ENCODE results near the gene KRT9. TPM values are rescaled to one million over a fixed set of nuclear protein-coding genes. Genes with fewer than 3 reads are reported as not detected.
"Not testable (repeated sequence)": the region's sequence is repeated elsewhere in the genome, so short reads cannot be mapped to it uniquely, and the experiment has no call there.

The KRT9 gene
- total RNA-seq, 2 experiments from 2014 or later: not detected

GRCh38 chr17:41613277-41614082, 41.6 kb upstream of the KRT9 start:
- Mint-ChIP-seq H3K4me3 (no peak overlapping the region), H3K27ac (no peak overlapping the region), H3K27me3 (peaks cover 9% of the 10 kb centered on the region), H3K36me3 (no peaks in the 10 kb centered on the region), H3K4me1 (no peaks in the 10 kb centered on the region), H3K9me3 (ENCODE audit: low read depth) (no peaks in the 10 kb centered on the region)
- ATAC-seq (no peak), DNase-seq (no peak)
- CTCF ChIA-PET: no interaction called here

- H3K4me1 Mint-ChIP-seq; H3K27ac Mint-ChIP-seq; H3K36me3 Mint-ChIP-seq; H3K9me3 Mint-ChIP-seq (ENCODE audit: low read depth); ATAC-seq; H3K4me3 Mint-ChIP-seq; DNase-seq: not testable (repeated sequence)
- peaks cover 11% of the 10 kb centered on the region for H3K27me3 Mint-ChIP-seq
- CTCF ChIA-PET: interaction anchor here (1.2 kb wide), 1 partner anchor 36 kb away, joined by 3 read pairs; no protein-coding TSS in a partner anchor
Measured at GRCh38 chr17:41612376-41613160, 40.7 kb upstream of the KRT9 start, which contains the start of gene KRT16. KRT16 (minus strand) TSS chr17:41612767; CDS start chr17:41612688, 79 bp downstream.

GRCh38 chr17:41610965-41611640, 39.2 kb upstream of the KRT9 start:
- CTCF ChIA-PET: interaction anchor here (1.2 kb wide), 1 partner anchor 37 kb away, joined by 3 read pairs; no protein-coding TSS in a partner anchor
- no peak for DNase-seq

GRCh38 chr17:41610061-41610517, 38.2 kb upstream of the KRT9 start:
- H3K27ac Mint-ChIP-seq, H3K4me3 Mint-ChIP-seq, DNase-seq, CTCF ChIA-PET, H3K4me1 Mint-ChIP-seq, H3K36me3 Mint-ChIP-seq, ATAC-seq: not testable (repeated sequence)
- H3K9me3 Mint-ChIP-seq (ENCODE audit: low read depth): peaks cover 11% of the 10 kb centered on the region
- H3K27me3 Mint-ChIP-seq: peaks cover 17% of the 10 kb centered on the region

More at GRCh38 chr17:41610965-41611640, 39.2 kb upstream of the KRT9 start:
- no peaks in the 10 kb centered on the region for H3K4me1 Mint-ChIP-seq
- ATAC-seq: no peak
- H3K27ac Mint-ChIP-seq: no peak overlapping the region
- H3K9me3 Mint-ChIP-seq (ENCODE audit: low read depth): peaks cover 11% of the 10 kb centered on the region
- H3K4me3 Mint-ChIP-seq: no peak overlapping the region
- H3K36me3 Mint-ChIP-seq: peaks cover 9% of the 10 kb centered on the region
- peaks cover 17% of the 10 kb centered on the region for H3K27me3 Mint-ChIP-seq

- not testable (repeated sequence) for H3K36me3 Mint-ChIP-seq, ATAC-seq, DNase-seq, H3K4me1 Mint-ChIP-seq, H3K4me3 Mint-ChIP-seq, H3K27ac Mint-ChIP-seq
- CTCF ChIA-PET: interaction anchor here (1.5 kb wide), 1 partner anchor 47 kb away, joined by 3 read pairs; no protein-coding TSS in a partner anchor
- Mint-ChIP-seq H3K9me3 (ENCODE audit: low read depth) (peaks cover 11% of the 10 kb centered on the region), H3K27me3 (peaks cover 35% of the 10 kb centered on the region)
Measured at GRCh38 chr17:41606930-41607329, 35.1 kb upstream of the KRT9 start.

- ATAC-seq (no peak), DNase-seq (no peak)
- Mint-ChIP-seq H3K27ac (no peak overlapping the region), H3K4me1 (no peaks in the 10 kb centered on the region), H3K9me3 (ENCODE audit: low read depth) (peaks cover 9% of the 10 kb centered on the region), H3K27me3 (peaks cover 29% of the 10 kb centered on the region), H3K36me3 (peaks cover 7% of the 10 kb centered on the region), H3K4me3 (no peak overlapping the region)
- CTCF ChIA-PET: interaction anchor here (1.0 kb wide), 1 partner anchor 60 kb away, joined by 3 read pairs; no protein-coding TSS in a partner anchor
Measured at GRCh38 chr17:41602524-41602923, 30.7 kb upstream of the KRT9 start.

GRCh38 chr17:41600318-41600717, 28.5 kb upstream of the KRT9 start:
- no peaks in the 10 kb centered on the region for H3K36me3 Mint-ChIP-seq
- ATAC-seq (no peak), DNase-seq (no peak)
- no peak overlapping the region for H3K27ac Mint-ChIP-seq
- CTCF ChIA-PET: interaction anchor here (0.9 kb wide), 1 partner anchor 48 kb away, joined by 4 read pairs; no protein-coding TSS in a partner anchor
- H3K27me3 Mint-ChIP-seq: peaks cover 23% of the 10 kb centered on the region
- no peaks in the 10 kb centered on the region for H3K4me1 Mint-ChIP-seq
- no peak overlapping the region for H3K4me3 Mint-ChIP-seq
- H3K9me3 Mint-ChIP-seq (ENCODE audit: low read depth): no peaks in the 10 kb centered on the region

- H3K27me3 Mint-ChIP-seq: peaks cover 22% of the 10 kb centered on the region
- ATAC-seq (no peak), DNase-seq (no peak)
- H3K4me3 Mint-ChIP-seq: no peak overlapping the region
- H3K4me1 Mint-ChIP-seq: no peaks in the 10 kb centered on the region
- CTCF ChIA-PET: interaction anchor here (0.9 kb wide), 1 partner anchor 49 kb away, joined by 4 read pairs; no protein-coding TSS in a partner anchor
- H3K27ac Mint-ChIP-seq: no peak overlapping the region
- H3K36me3 Mint-ChIP-seq: no peaks in the 10 kb centered on the region
- H3K9me3 Mint-ChIP-seq (ENCODE audit: low read depth): no peaks in the 10 kb centered on the region
Measured at GRCh38 chr17:41599680-41600079, 27.8 kb upstream of the KRT9 start.

- peaks cover 8% of the 10 kb centered on the region for H3K27me3 Mint-ChIP-seq
- no peak for DNase-seq
- no peak overlapping the region for H3K4me3 Mint-ChIP-seq
- ATAC-seq: no peak
- CTCF ChIA-PET: no interaction called here
- no peaks in the 10 kb centered on the region for H3K4me1 Mint-ChIP-seq
- H3K9me3 Mint-ChIP-seq (ENCODE audit: low read depth): no peaks in the 10 kb centered on the region
- no peak overlapping the region for H3K27ac Mint-ChIP-seq
- H3K36me3 Mint-ChIP-seq: no peaks in the 10 kb centered on the region
Measured at GRCh38 chr17:41595585-41595984, 23.7 kb upstream of the KRT9 start.

GRCh38 chr17:41594363-41594915, 22.6 kb upstream of the KRT9 start:
- no peaks in the 10 kb centered on the region for H3K4me1 Mint-ChIP-seq
- no peaks in the 10 kb centered on the region for H3K36me3 Mint-ChIP-seq
- H3K9me3 Mint-ChIP-seq (ENCODE audit: low read depth): no peaks in the 10 kb centered on the region
- H3K27ac Mint-ChIP-seq: no peak overlapping the region
- peaks cover 8% of the 10 kb centered on the region for H3K27me3 Mint-ChIP-seq
- CTCF ChIA-PET: interaction anchor here (1.3 kb wide), 1 partner anchor 54 kb away, joined by 8 read pairs; no protein-coding TSS in a partner anchor
- ATAC-seq: no peak
- H3K4me3 Mint-ChIP-seq: no peak overlapping the region
- no peak for DNase-seq

- Mint-ChIP-seq H3K4me3 (no peak overlapping the region), H3K27me3 (peaks cover 8% of the 10 kb centered on the region), H3K4me1 (no peaks in the 10 kb centered on the region)
Measured at GRCh38 chr17:41593306-41593981, 21.6 kb upstream of the KRT9 start.

GRCh38 chr17:41592601-41593305, 20.9 kb upstream of the KRT9 start:
- H3K27ac Mint-ChIP-seq: no peak overlapping the region
- H3K4me3 Mint-ChIP-seq: no peak overlapping the region
- ATAC-seq: no peak
- H3K36me3 Mint-ChIP-seq: no peaks in the 10 kb centered on the region
- no peak for DNase-seq
- no peaks in the 10 kb centered on the region for H3K4me1 Mint-ChIP-seq
- H3K27me3 Mint-ChIP-seq: peaks cover 8% of the 10 kb centered on the region
- CTCF ChIA-PET: no interaction called here
- H3K9me3 Mint-ChIP-seq (ENCODE audit: low read depth): no peaks in the 10 kb centered on the region

More at GRCh38 chr17:41593306-41593981, 21.6 kb upstream of the KRT9 start:
- Mint-ChIP-seq H3K9me3 (ENCODE audit: low read depth) (no peaks in the 10 kb centered on the region), H3K27ac (no peak overlapping the region), H3K36me3 (no peaks in the 10 kb centered on the region)
- ATAC-seq (no peak), DNase-seq (no peak)
- CTCF ChIA-PET: interaction anchor here (1.3 kb wide), 1 partner anchor 55 kb away, joined by 8 read pairs; no protein-coding TSS in a partner anchor
